HG03175 (cell line): ENCODE results near the gene CARMIL3.
"Not testable (repeated sequence)": the region's sequence is repeated elsewhere in the genome, so short reads cannot be mapped to it uniquely, and the experiment has no call there.

Experiments used
- ATAC-seq: cut with Tn5 transposase; IDR thresholded peaks from one replicate; pipeline ENCODE4 v1.9.1; 2021; ENCODE audit warnings: mild to moderate bottlenecking, moderate library complexity; ENCODE audit not compliant: unreplicated experiment

The CARMIL3 gene

DNA sequence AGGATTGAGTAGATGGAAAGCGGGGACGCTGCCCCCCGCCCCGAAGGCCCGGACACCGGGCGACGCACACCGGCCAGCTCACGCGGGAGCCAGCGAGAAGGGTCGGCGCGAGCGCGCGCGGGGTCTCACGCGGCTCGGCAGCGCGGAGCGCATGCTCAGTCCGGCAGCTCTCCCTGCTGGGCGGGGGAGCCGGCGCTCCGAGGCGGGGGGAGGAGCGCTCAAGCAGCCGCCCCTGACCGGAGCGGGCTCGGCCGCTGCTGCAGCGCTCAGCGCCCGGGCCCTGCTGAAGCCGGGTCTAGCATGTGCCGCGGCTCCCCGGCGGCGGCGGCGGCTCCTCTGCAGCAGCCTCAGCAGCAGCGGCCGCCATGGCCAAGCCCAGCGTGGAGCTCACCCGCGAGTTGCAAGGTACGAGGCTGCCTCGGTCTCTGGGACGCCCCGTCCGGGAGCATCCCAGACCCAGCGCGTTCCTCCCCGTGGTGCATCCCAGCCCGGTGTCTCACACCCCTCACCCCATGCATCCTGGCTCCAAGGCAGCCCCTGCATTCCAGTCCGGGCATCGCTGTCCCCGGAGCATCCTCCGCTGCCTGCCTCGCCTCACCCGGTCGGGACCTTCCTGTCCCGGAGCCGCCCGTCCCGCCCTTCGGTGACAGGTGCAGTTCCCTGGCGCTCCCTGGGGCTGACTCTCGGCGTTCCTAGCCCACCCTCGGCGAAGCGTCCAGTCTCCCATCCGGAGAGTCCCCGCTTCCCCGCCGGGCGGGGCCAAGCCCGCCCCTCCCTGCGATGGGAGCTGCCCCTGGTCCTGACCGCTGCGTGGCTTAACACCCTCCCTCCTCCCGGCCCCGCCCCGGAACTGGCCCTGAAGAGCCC lies at the start of gene CARMIL3:
Gene CARMIL3 (plus strand): TSS at position 221 of the 867 bp plus-strand sequence. CDS start 145 bp downstream, at position 366.
- peak; percentile 73 for ATAC-seq

DNA sequence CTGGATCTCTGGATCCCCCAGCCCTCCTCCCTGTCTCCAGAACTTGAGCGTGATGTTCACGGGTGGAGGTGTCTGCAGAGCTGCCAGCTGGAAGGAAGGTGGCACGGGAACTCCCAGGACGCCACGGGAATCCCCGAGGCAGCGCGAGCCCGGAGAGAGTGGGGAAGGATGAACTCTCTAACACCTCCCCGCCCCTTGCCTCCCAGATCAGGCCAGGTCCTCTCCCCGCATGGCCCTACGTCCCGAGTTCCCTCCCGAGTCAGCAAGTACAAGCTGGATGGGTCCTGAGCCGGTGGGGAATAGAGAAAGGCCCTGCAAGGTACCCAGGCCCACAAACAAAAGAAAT lies 45.4 kb upstream of the CARMIL3 start:
- ATAC-seq: peak; percentile 27

- peak; percentile 86 for ATAC-seq
These were observed 44.8 kb upstream of the CARMIL3 start for GRCh38 chr14:24006817-24007652.

- no peak for ATAC-seq
These were observed 40.8 kb upstream of the CARMIL3 start for GRCh38 chr14:24011051-24011450.

- ATAC-seq: not testable (repeated sequence)
These were observed 39.0 kb upstream of the CARMIL3 start for GRCh38 chr14:24012726-24013273.

DNA sequence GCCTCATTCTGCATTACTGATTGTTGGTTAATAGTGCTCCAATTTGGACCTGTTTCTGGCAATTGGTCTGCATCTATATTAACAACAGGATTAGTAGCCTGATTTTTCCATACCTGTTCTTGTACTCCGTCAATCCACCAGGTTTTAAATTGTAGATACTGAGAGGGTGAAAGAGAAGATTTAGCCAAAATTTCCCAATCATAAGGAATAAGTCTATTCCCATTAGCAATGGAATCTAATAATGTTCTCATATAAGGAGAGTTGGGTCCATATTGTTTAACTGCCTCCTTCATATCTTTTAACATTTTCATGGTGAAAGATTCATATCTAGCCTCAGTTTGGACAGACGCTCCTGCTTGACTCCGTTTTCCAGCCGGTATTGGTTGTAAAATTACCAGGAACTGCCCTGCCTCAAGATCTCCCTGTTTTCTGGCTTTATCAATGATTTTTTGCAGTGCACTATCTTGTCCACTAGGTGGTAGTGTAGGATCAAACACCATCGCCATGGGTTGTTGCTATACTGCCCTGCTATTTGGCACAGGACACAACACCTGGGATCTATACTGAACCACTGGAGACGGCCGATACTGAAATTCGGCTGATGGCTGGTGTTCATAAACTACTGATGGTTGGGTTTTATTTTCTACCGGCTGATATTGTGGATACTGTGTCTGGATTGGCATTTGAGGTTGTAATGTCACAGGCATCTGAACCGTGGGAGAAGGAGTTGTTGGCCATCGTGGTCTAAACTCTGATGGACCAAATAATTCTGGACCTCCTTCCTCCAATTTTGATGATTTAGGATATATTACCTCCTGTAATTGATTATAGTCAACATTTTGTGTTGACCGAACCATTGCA lies 37.9 kb upstream of the CARMIL3 start:
- peak; percentile 56 for ATAC-seq

GRCh38 chr14:24015745-24016144 lies 36.1 kb upstream of the CARMIL3 start:
- ATAC-seq: not testable (repeated sequence)

DNA sequence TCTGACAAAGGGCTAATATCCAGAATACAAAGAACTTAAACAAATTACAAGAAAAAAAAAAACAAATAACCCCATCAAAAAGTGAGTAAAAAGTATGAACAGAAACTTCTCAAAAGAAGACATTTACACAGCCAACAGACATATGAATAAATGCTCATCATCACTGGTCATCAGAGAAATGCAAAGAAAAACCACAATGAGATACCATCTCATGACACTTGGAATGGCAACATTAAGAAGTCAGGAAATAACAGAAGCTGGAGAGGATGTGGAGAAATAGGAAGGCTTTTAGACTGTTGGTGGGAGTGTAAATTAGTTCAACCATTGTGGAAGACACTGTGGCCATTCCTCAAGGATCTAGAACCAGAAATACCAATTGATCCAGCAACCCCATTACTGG lies 32.8 kb upstream of the CARMIL3 start:
- not testable (repeated sequence) for ATAC-seq

- ATAC-seq: not testable (repeated sequence)
These were observed 31.9 kb upstream of the CARMIL3 start for GRCh38 chr14:24019944-24020343.

- not testable (repeated sequence) for ATAC-seq
These were observed 31.3 kb upstream of the CARMIL3 start for GRCh38 chr14:24020520-24020919.

DNA sequence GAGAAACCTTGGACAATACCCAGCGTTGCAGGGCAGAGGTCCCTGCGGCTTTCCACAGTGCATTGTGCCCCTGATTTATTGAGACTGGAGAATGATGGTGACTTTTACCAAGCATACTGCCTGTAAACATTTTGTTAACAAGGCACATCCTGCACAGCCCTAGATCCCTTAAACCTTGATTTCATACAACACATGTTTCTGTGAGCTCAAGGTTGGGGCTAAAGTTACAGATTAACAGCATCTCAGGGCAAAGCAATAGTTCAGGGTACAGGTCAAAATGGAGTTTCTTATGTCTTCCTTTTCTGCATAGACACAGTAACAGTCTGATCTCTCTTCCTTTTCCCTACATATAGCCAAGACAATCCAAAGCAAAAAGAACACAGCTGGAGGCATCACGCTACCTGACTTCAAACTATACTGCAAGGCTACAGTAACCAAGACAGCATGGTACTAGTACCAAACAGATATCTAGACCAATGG lies 26.8 kb upstream of the CARMIL3 start:
- ATAC-seq: not testable (repeated sequence)

- ATAC-seq: not testable (repeated sequence)
These were observed 22.1 kb upstream of the CARMIL3 start for GRCh38 chr14:24029687-24030086.

DNA sequence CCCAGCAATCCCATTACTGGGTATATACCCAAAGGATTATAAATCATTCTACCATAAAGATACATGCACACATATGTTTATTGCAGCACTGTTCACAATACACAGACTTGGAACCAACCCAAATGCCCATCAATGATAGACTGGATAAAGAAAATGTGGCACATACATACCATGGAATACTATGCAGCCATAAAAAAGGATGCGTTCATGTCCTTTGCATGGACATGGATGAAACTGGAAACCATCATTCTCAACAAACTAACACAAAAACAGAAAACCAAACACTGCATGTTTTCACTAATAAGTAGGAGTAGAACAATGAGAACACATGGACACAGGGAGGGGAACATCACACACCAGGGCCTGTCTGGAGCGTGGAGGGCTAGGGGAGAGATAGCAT lies 20.5 kb upstream of the CARMIL3 start:
- not testable (repeated sequence) for ATAC-seq

- no peak for ATAC-seq
These were observed 18.9 kb upstream of the CARMIL3 start for GRCh38 chr14:24032727-24033418.

GRCh38 chr14:24035769-24036168 lies 16.0 kb upstream of the CARMIL3 start:
- ATAC-seq: peak; percentile 17

DNA sequence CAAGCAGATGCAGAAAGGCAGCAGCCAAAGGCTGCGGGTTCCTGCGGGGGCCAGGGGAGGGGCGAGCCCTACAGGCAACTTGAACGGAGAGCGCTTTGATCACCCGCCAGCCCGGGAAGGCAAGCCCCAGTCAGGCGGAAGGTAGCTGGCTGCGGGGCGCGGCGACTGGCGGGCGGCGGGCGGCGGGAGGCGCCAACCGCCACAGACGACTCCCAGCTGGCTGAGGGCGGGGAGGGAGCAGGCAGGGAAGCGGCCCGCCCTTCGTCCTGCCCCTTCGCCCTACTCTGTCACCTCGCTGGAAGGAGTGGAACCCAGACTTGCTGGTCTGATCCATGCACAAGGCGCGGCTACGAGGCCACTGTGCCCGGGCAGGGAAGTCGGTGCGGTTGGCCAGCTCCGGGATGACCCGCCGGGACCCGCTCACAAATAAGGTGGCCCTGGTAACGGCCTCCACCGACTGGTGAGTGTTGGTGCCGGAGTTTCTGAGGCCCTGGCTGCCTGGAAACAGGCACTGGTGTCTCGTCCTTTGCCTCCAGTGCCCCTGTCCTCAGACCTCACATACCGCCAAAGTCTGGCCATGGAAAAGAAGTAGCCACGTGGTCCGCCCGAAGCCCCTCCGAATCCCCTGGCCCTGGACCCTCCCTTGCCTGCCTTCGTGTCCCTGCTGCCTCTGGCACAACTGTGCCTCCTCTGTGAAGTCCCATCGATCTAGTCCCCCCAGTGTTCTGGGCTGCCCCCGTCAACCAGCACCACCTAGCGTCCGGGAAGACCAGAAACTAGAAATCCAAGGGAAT lies 15.4 kb upstream of the CARMIL3 start:
- ATAC-seq: peak; percentile 59

DNA sequence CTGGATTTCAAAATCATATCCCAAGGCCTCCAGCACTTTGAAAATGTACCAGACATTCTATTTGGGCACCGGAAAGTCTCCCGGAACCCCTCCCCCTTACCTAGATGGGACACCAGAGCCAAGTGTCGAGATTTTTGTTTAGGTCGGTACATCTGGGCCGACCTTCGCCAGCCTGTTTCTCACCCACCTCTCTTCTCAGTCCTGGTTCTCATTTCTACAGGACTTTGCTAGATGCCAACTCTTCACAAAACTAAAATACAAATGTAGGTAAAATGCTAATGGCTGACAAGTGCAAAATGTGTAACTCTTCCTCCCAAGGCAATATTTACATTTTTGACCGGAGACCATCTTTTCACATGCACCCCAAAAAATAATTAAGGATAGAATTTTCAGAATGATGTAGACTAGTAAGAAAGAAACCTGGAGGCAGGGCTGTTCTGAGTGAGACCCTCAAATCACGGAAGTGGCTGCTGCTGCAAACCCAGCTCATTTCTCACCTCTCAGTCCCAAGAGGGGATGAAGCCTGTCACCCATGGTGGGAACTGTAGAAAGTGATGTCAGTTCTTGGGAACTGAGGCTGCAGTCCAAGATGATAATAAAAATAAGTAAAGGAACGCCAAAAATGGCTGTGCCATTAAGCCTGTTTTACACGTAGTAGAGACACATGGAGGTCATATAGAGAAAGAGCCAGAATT lies 14.7 kb upstream of the CARMIL3 start:
- ATAC-seq: not testable (repeated sequence)

DNA sequence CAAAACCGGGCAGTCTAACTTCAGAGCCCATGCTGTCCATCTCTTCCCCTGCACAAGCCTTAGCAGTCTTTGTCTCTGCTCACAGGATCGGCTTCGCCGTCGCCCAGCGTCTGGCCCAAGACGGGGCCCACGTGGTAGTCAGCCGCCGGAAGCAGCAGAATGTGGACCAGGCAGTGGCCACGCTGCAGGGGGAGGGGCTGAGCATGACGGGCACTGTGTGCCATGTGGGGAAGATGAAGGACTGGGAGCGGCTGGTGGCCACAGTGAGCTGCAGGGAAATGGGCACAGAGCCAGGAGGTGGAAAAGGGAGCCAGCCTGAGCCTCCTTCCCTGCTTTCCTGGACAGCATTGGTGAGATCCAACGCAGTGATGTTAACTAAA lies 14.2 kb upstream of the CARMIL3 start:
- no peak for ATAC-seq
